ENCODE measurements around the gene FBXL19. TPM values are rescaled to one million over a fixed set of nuclear protein-coding genes. Genes with fewer than 3 reads are reported as not detected.
A peak's percentile ranks its signal among the peaks of the same experiment; 100 is the strongest.

The FBXL19 gene
- total and polyA plus RNA-seq, 2 of the 13 experiments (the other 11 are each of a cell fraction or from before 2014, with no cell fraction given): 6.0 to 13.7 TPM

GRCh38 chr16:30953511-30954124 lies 30.2 kb downstream of the FBXL19 start (continued):
- no peak for TF ChIP-seq ELF4 (CRISPR knock-in tag; IDR thresholded peaks at IDR 0.05; ENCODE audit: borderline replicate concordance)
- no peak for TF ChIP-seq ZNF207 (IDR thresholded peaks at IDR 0.05; ENCODE audit: borderline replicate concordance)
- 0 out of 4 replicates have a peak, but pooled peaks of 1 of the 2 experiments have one; percentile 58 for TF ChIP-seq KLF16 (CRISPR knock-in tag; IDR thresholded peaks at IDR 0.05)
- TF ChIP-seq, protein P1, sequence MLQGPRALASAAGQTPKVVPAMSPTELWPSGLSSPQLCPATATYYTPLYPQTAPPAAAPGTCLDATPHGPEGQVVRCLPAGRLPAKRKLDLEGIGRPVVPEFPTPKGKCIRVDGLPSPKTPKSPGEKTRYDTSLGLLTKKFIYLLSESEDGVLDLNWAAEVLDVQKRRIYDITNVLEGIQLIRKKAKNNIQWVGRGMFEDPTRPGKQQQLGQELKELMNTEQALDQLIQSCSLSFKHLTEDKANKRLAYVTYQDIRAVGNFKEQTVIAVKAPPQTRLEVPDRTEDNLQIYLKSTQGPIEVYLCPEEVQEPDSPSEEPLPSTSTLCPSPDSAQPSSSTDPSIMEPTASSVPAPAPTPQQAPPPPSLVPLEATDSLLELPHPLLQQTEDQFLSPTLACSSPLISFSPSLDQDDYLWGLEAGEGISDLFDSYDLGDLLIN (CRISPR knock-in tag; IDR thresholded peaks at IDR 0.05; ENCODE audit: borderline replicate concordance): no peak
- no peak for TF ChIP-seq ZNF619 (CRISPR knock-in tag; IDR thresholded peaks at IDR 0.05)
- no peak for TF ChIP-seq NFYC (CRISPR knock-in tag; IDR thresholded peaks at IDR 0.05)
- 0 out of 2 replicates have a peak, but pooled peaks have one; percentile 42 for TF ChIP-seq SOX5 (CRISPR knock-in tag; IDR thresholded peaks at IDR 0.05; ENCODE audit: borderline replicate concordance)
- TF ChIP-seq ZNF547 (CRISPR knock-in tag; IDR thresholded peaks at IDR 0.05): peak; percentile 72; the same call in 1 of the 2 replicates
- TF ChIP-seq, protein P2, sequence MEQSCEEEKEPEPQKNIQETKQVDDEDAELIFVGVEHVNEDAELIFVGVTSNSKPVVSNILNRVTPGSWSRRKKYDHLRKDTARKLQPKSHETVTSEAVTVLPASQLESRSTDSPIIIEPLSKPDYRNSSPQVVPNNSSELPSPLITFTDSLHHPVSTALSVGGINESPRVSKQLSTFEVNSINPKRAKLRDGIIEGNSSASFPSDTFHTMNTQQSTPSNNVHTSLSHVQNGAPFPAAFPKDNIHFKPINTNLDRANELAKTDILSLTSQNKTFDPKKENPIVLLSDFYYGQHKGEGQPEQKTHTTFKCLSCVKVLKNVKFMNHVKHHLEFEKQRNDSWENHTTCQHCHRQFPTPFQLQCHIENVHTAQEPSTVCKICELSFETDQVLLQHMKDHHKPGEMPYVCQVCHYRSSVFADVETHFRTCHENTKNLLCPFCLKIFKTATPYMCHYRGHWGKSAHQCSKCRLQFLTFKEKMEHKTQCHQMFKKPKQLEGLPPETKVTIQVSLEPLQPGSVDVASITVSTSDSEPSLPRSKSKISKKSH (CRISPR knock-in tag; IDR thresholded peaks at IDR 0.05; ENCODE audit: borderline replicate concordance): peak; percentile 29; the same call in 1 of the 2 replicates
- no peak for TF ChIP-seq PHF5A (CRISPR knock-in tag; IDR thresholded peaks at IDR 0.05; ENCODE audit: low read depth, unreplicated experiment)
- no peak; the same call in 1 of the 2 replicates for TF ChIP-seq MIER3 (CRISPR knock-in tag; IDR thresholded peaks at IDR 0.05; ENCODE audit: borderline replicate concordance)
- TF ChIP-seq ZBTB1 (CRISPR knock-in tag; IDR thresholded peaks at IDR 0.05; ENCODE audit: borderline replicate concordance): no peak
- no peak; the same call in 1 of the 2 replicates for TF ChIP-seq ZSCAN5A (CRISPR knock-in tag; IDR thresholded peaks at IDR 0.05; ENCODE audit: borderline replicate concordance)
- TF ChIP-seq TMF1 (CRISPR knock-in tag; IDR thresholded peaks at IDR 0.05; ENCODE audit: low read depth): no peak
- TF ChIP-seq ZNF432 (CRISPR knock-in tag; IDR thresholded peaks at IDR 0.05; ENCODE audit: borderline replicate concordance): no peak
- TF ChIP-seq ZNF292 (CRISPR knock-in tag; IDR thresholded peaks at IDR 0.05; ENCODE audit: borderline replicate concordance, low read depth): peak; percentile 63; the same call in 1 of the 2 replicates
- peak; percentile 61; the same call in 1 of the 2 replicates for TF ChIP-seq MEF2D (CRISPR knock-in tag; IDR thresholded peaks at IDR 0.05)
- TF ChIP-seq EP300 (IDR thresholded peaks at IDR 0.05; ENCODE audit: low read depth in 2 of 2, low read length in 2 of 2): no peak
- no peak for TF ChIP-seq EP300 (CRISPR knock-in tag; IDR thresholded peaks at IDR 0.05; ENCODE audit: borderline replicate concordance)
- no peak; the same call in none of the 2 replicates for TF ChIP-seq ZSCAN31 (CRISPR knock-in tag; IDR thresholded peaks at IDR 0.05; ENCODE audit: low read depth)

Measured in HepG2 (cell line).